ENCODE data around the gene ARID1B.
A peak's percentile ranks its signal among the peaks of the same experiment; 100 is the strongest.

The ARID1B gene

GRCh38 chr6:157184202-157185015, 407.2 kb downstream of the ARID1B start:
- peak; percentile 41 to 80 for DNase-seq (ENCODE audit: low spot score in 2 of 2)
- Histone ChIP-seq H3K4me1 (no peaks in the 10 kb centered on the region), H3K27me3 (ENCODE audit: low read depth) (no peaks in the 10 kb centered on the region), H3K9me3 (no peaks in the 10 kb centered on the region), H3K4me3 (no peak overlapping the region), H3K36me3 (replicated peaks) (peaks cover 14% of the 10 kb centered on the region)
- in situ Hi-C loops (cut with MboI; ENCODE audit: low sequenced_read_pairs), result no loop called here

- Histone ChIP-seq H3K4me3 (no peak overlapping the region), H3K9me3 (no peaks in the 10 kb centered on the region), H3K27me3 (ENCODE audit: low read depth) (no peaks in the 10 kb centered on the region), H3K4me1 (no peaks in the 10 kb centered on the region), H3K36me3 (replicated peaks) (peaks cover 21% of the 10 kb centered on the region)
- no peak for DNase-seq (ENCODE audit: low spot score in 2 of 2)
- in situ Hi-C loops (cut with MboI; ENCODE audit: low sequenced_read_pairs), result no loop called here
Measured at GRCh38 chr6:157185171-157185570, 408.0 kb downstream of the ARID1B start.

- H3K9me3 ChIP-seq, result no peaks in the 10 kb centered on the region
- H3K36me3 ChIP-seq (replicated peaks), result peaks cover 24% of the 10 kb centered on the region
- H3K27me3 ChIP-seq (ENCODE audit: low read depth), result no peaks in the 10 kb centered on the region
- in situ Hi-C loops (cut with MboI; ENCODE audit: low sequenced_read_pairs), result no loop called here
- H3K4me1 ChIP-seq, result no peaks in the 10 kb centered on the region
- H3K4me3 ChIP-seq, result no peak overlapping the region
- DNase-seq (ENCODE audit: low spot score in 2 of 2), result no peak
Measured at GRCh38 chr6:157185986-157186385, 408.8 kb downstream of the ARID1B start.

GRCh38 chr6:157186785-157187181, 409.6 kb downstream of the ARID1B start:
- H3K36me3 ChIP-seq (replicated peaks), result peaks cover 24% of the 10 kb centered on the region

GRCh38 chr6:157187182-157188083, 410.3 kb downstream of the ARID1B start:
- in situ Hi-C loops (cut with MboI; ENCODE audit: low sequenced_read_pairs), result no loop called here
- no peaks in the 10 kb centered on the region for H3K4me1 ChIP-seq
- no peaks in the 10 kb centered on the region for H3K27me3 ChIP-seq (ENCODE audit: low read depth)
- DNase-seq (ENCODE audit: low spot score in 2 of 2), result no peak
- H3K4me3 ChIP-seq, result no peak overlapping the region
- peaks cover 24% of the 10 kb centered on the region for H3K36me3 ChIP-seq (replicated peaks)
- H3K9me3 ChIP-seq, result no peaks in the 10 kb centered on the region

More at GRCh38 chr6:157186785-157187181, 409.6 kb downstream of the ARID1B start:
- Histone ChIP-seq H3K27me3 (ENCODE audit: low read depth) (no peaks in the 10 kb centered on the region), H3K9me3 (no peaks in the 10 kb centered on the region), H3K4me1 (no peaks in the 10 kb centered on the region), H3K4me3 (no peak overlapping the region)
- in situ Hi-C loops (cut with MboI; ENCODE audit: low sequenced_read_pairs), result no loop called here
- DNase-seq (ENCODE audit: low spot score in 2 of 2), result no peak

GRCh38 chr6:157188213-157188612, 411.0 kb downstream of the ARID1B start:
- in situ Hi-C loops (cut with MboI; ENCODE audit: low sequenced_read_pairs), result no loop called here
- H3K9me3 ChIP-seq, result no peaks in the 10 kb centered on the region
- no peak overlapping the region for H3K4me3 ChIP-seq
- H3K36me3 ChIP-seq (replicated peaks), result peaks cover 28% of the 10 kb centered on the region
- H3K4me1 ChIP-seq, result no peaks in the 10 kb centered on the region
- no peaks in the 10 kb centered on the region for H3K27me3 ChIP-seq (ENCODE audit: low read depth)
- no peak for DNase-seq (ENCODE audit: low spot score in 2 of 2)

GRCh38 chr6:157193443-157193996, 416.3 kb downstream of the ARID1B start:
- Histone ChIP-seq H3K4me1 (peaks cover 5% of the 10 kb centered on the region; the same call in 1 of the 2 replicates), H3K4me3 (no peak overlapping the region), H3K36me3 (replicated peaks) (peaks cover 17% of the 10 kb centered on the region), H3K9me3 (no peaks in the 10 kb centered on the region), H3K27me3 (ENCODE audit: low read depth) (no peaks in the 10 kb centered on the region)
- no peak for DNase-seq (ENCODE audit: low spot score in 2 of 2)
- in situ Hi-C loops (cut with MboI; ENCODE audit: low sequenced_read_pairs), result no loop called here

- Histone ChIP-seq H3K36me3 (replicated peaks) (peaks cover 17% of the 10 kb centered on the region), H3K9me3 (no peaks in the 10 kb centered on the region), H3K27me3 (ENCODE audit: low read depth) (no peaks in the 10 kb centered on the region), H3K4me3 (no peak overlapping the region), H3K4me1 (peaks cover 5% of the 10 kb centered on the region; the same call in 1 of the 2 replicates)
- in situ Hi-C loops (cut with MboI; ENCODE audit: low sequenced_read_pairs), result no loop called here
- no peak for DNase-seq (ENCODE audit: low spot score in 2 of 2)
Measured at GRCh38 chr6:157194110-157194509, 416.9 kb downstream of the ARID1B start.

GRCh38 chr6:157194643-157195042, 417.5 kb downstream of the ARID1B start:
- Histone ChIP-seq H3K36me3 (replicated peaks) (peaks cover 15% of the 10 kb centered on the region), H3K9me3 (no peaks in the 10 kb centered on the region), H3K4me3 (no peak overlapping the region), H3K4me1 (peaks cover 5% of the 10 kb centered on the region; the same call in 1 of the 2 replicates), H3K27me3 (ENCODE audit: low read depth) (no peaks in the 10 kb centered on the region)
- no peak for DNase-seq (ENCODE audit: low spot score in 2 of 2)
- in situ Hi-C loops (cut with MboI; ENCODE audit: low sequenced_read_pairs), result no loop called here

- Histone ChIP-seq H3K36me3 (replicated peaks) (peaks cover 13% of the 10 kb centered on the region), H3K4me1 (peaks cover 5% of the 10 kb centered on the region; the same call in 1 of the 2 replicates), H3K27me3 (ENCODE audit: low read depth) (no peaks in the 10 kb centered on the region), H3K9me3 (no peaks in the 10 kb centered on the region), H3K4me3 (no peak overlapping the region)
- no peak for DNase-seq (ENCODE audit: low spot score in 2 of 2)
- in situ Hi-C loops (cut with MboI; ENCODE audit: low sequenced_read_pairs), result no loop called here
Measured at GRCh38 chr6:157196391-157196790, 419.2 kb downstream of the ARID1B start.

GRCh38 chr6:157198425-157199279, 421.5 kb downstream of the ARID1B start:
- H3K9me3 ChIP-seq, result no peaks in the 10 kb centered on the region
- no peaks in the 10 kb centered on the region for H3K27me3 ChIP-seq (ENCODE audit: low read depth)
- peaks cover 3% of the 10 kb centered on the region; the same call in 1 of the 2 replicates for H3K4me1 ChIP-seq
- H3K4me3 ChIP-seq, result no peak overlapping the region
- peaks cover 17% of the 10 kb centered on the region for H3K36me3 ChIP-seq (replicated peaks)
- DNase-seq (ENCODE audit: low spot score in 2 of 2), result no peak
- in situ Hi-C loops (cut with MboI; ENCODE audit: low sequenced_read_pairs), result no loop called here

- DNase-seq (ENCODE audit: low spot score in 2 of 2), result no peak
- Histone ChIP-seq H3K9me3 (no peaks in the 10 kb centered on the region), H3K4me3 (no peak overlapping the region), H3K4me1 (no peaks in the 10 kb centered on the region), H3K36me3 (replicated peaks) (peaks cover 21% of the 10 kb centered on the region), H3K27me3 (ENCODE audit: low read depth) (no peaks in the 10 kb centered on the region)
- in situ Hi-C loops (cut with MboI; ENCODE audit: low sequenced_read_pairs), result no loop called here
Measured at GRCh38 chr6:157200117-157200516, 422.9 kb downstream of the ARID1B start.

GRCh38 chr6:157200611-157201010, 423.4 kb downstream of the ARID1B start:
- DNase-seq (ENCODE audit: low spot score in 2 of 2), result no peak
- Histone ChIP-seq H3K9me3 (no peaks in the 10 kb centered on the region), H3K4me1 (no peaks in the 10 kb centered on the region), H3K36me3 (replicated peaks) (peaks cover 21% of the 10 kb centered on the region), H3K4me3 (no peak overlapping the region), H3K27me3 (ENCODE audit: low read depth) (no peaks in the 10 kb centered on the region)
- in situ Hi-C loops (cut with MboI; ENCODE audit: low sequenced_read_pairs), result no loop called here

Measured in HAP-1 (cell line).